ENCODE measurements around the gene ABCB9. TPM values are rescaled to one million over a fixed set of nuclear protein-coding genes. Genes with fewer than 3 reads are reported as not detected.
"Not testable (repeated sequence)": the region's sequence is repeated elsewhere in the genome, so short reads cannot be mapped to it uniquely, and the experiment has no call there.

Gene ABCB9
- total RNA-seq: 1 to 10 TPM; 2.3 to 8.4 (median 3.5) TPM

- Histone ChIP-seq H3K27me3 (no peaks in the 10 kb centered on the region), H3K27ac (peak within 1 kb of the TSS in 3 of 4 donors; percentile 61 to 74 (median 72)), H3K36me3 (no peaks in the 10 kb centered on the region), H3K4me1 (peaks cover 0 to 50% (median 24%) of the 10 kb centered on the region in 3 donors), H3K9me3 (no peaks in the 10 kb centered on the region), H3K4me3 (peak within 1 kb of the TSS; percentile 34 to 66)
- WGBS, 2 donors (ENCODE audit: low coverage in 1 of 2): 13% methylated on average over 1 of the region's 55 CpGs; no CpG with 5 or more reads in 1 of the 2 donors
- peak; percentile 14 to 17 for TF ChIP-seq POLR2A (IDR thresholded peaks at IDR 0.05)
- TF ChIP-seq, protein P1, sequence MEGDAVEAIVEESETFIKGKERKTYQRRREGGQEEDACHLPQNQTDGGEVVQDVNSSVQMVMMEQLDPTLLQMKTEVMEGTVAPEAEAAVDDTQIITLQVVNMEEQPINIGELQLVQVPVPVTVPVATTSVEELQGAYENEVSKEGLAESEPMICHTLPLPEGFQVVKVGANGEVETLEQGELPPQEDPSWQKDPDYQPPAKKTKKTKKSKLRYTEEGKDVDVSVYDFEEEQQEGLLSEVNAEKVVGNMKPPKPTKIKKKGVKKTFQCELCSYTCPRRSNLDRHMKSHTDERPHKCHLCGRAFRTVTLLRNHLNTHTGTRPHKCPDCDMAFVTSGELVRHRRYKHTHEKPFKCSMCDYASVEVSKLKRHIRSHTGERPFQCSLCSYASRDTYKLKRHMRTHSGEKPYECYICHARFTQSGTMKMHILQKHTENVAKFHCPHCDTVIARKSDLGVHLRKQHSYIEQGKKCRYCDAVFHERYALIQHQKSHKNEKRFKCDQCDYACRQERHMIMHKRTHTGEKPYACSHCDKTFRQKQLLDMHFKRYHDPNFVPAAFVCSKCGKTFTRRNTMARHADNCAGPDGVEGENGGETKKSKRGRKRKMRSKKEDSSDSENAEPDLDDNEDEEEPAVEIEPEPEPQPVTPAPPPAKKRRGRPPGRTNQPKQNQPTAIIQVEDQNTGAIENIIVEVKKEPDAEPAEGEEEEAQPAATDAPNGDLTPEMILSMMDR (IDR thresholded peaks at IDR 0.05): no peak
- TF ChIP-seq POLR2AphosphoS5 (IDR thresholded peaks at IDR 0.05): peak; percentile 35
- no peak for TF ChIP-seq EP300 (IDR thresholded peaks at IDR 0.05)
- peak; percentile 94 for ATAC-seq
Measured at GRCh38 chr12:122965851-122966742, at the start of gene ABCB9. ABCB9 (minus strand) TSS chr12:122966463; CDS start chr12:122960235, 6,228 bp downstream.

- peaks cover 0 to 46% of the 10 kb centered on the region in 2 donors for H3K36me3 ChIP-seq
- not testable (repeated sequence) for H3K27ac ChIP-seq, H3K4me1 ChIP-seq, H3K4me3 ChIP-seq, H3K9me3 ChIP-seq, ATAC-seq, H3K27me3 ChIP-seq
- WGBS, 2 donors (ENCODE audit: low coverage in 1 of 2): 95 to 100% methylated on average over 2 to 4 of the region's 4 CpGs
Measured at GRCh38 chr12:123014473-123014872, 48.2 kb upstream of the ABCB9 start.

DNA sequence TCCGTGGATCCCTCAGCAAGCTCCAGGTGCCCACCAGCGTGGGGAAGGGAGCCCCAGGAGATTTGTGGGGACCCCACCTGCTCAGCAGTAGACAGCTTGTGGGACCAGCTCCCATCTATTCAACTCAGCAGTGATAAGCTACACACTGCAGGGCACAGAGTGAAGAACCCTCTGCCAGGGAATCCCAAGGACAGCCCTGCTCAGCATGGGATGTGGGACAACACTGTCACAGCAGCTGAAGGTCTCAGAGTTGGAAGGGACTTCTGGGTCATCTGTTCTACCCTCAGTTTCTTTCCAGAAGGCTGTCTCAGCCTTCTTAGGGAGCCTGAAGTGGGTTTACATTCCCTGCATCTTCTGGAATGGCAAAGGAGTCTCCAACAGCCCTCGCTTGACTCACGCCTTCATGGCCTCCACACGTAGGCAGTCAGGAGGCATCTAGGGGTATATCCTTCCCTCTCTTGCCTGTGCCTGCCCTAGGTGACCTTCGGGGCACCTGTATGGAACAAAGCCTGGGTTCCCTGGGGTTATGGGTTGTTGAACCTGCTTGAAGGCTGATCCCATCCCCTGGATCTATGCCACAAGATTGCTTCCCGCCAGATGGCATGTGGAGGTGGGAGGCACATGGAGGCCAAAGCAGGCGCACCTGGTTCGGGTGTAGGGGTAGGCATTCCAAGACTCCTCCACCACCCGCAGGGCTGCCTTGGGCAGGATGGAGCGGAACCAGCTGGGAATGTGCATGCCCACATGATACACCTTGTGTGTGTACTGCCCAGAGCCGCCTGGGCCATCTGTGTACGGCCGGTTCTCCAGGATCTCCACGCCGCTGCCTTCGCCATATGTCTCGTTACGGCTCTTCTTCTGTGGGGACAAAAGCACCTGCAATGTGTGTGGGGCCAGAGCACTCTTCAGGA, 47.2 kb upstream of the ABCB9 start:
- WGBS, 2 donors (ENCODE audit: low coverage in 1 of 2): 97% methylated on average over 5 of the region's 19 CpGs; no CpG with 5 or more reads in 1 of the 2 donors
- TF ChIP-seq POLR2A (IDR thresholded peaks at IDR 0.05): no peak
- TF ChIP-seq, protein P1 (IDR thresholded peaks at IDR 0.05): no peak
- no peak for TF ChIP-seq POLR2AphosphoS5 (IDR thresholded peaks at IDR 0.05)
- TF ChIP-seq EP300 (IDR thresholded peaks at IDR 0.05): no peak
- H3K36me3 ChIP-seq: peaks cover 0 to 56% of the 10 kb centered on the region in 2 donors
- no peaks in the 10 kb centered on the region for H3K4me1 ChIP-seq
- H3K9me3 ChIP-seq: no peaks in the 10 kb centered on the region
- ATAC-seq: no peak
- H3K27ac ChIP-seq: no peak overlapping the region
- H3K27me3 ChIP-seq: no peaks in the 10 kb centered on the region
- no peak overlapping the region for H3K4me3 ChIP-seq

DNA sequence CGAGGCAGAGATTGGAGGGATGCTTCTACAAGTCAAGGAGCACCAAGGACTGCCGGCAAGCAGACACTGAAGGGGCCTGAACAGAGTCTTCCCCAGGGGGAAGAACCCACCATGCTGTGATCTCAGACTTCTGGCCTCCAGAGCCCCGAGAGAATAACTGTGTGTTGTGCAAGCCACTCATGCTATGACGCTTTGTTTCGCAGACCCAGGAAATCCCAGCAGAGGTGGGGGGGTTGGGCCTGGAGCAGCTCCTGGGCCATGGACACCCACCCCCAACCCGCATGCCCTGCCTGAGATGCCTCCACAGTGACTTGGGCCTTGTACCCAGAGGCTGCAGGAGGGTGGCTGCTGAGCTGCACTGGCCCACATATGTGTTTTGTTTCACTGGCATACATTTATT, 45.4 kb upstream of the ABCB9 start:
- Histone ChIP-seq H3K4me1 (no peaks in the 10 kb centered on the region), H3K9me3 (no peaks in the 10 kb centered on the region), H3K36me3 (peaks cover 0 to 73% of the 10 kb centered on the region in 2 donors), H3K4me3 (no peak overlapping the region), H3K27ac (no peak overlapping the region), H3K27me3 (no peaks in the 10 kb centered on the region)
- WGBS, 2 donors (ENCODE audit: low coverage in 1 of 2): 67 to 84% methylated on average over 4 to 5 of the region's 6 CpGs
- no peak for TF ChIP-seq EP300 (IDR thresholded peaks at IDR 0.05)
- ATAC-seq: no peak

GRCh38 chr12:123010681-123011080, 44.4 kb upstream of the ABCB9 start:
- ATAC-seq: no peak
- TF ChIP-seq POLR2A (IDR thresholded peaks at IDR 0.05) (no peak), EP300 (IDR thresholded peaks at IDR 0.05) (no peak), POLR2AphosphoS5 (IDR thresholded peaks at IDR 0.05) (no peak)
- TF ChIP-seq, protein P1 (IDR thresholded peaks at IDR 0.05): no peak
- Histone ChIP-seq H3K27ac (no peak overlapping the region), H3K9me3 (no peaks in the 10 kb centered on the region), H3K4me1 (no peaks in the 10 kb centered on the region), H3K27me3 (no peaks in the 10 kb centered on the region), H3K36me3 (peaks cover 0 to 84% of the 10 kb centered on the region in 2 donors), H3K4me3 (no peak overlapping the region)
- WGBS, 2 donors (ENCODE audit: low coverage in 1 of 2): no CpG with 5 or more reads among the region's 4 CpGs

Data from gastroesophageal sphincter (tissue), 4 donors.